ENCODE measurements around the gene PLEKHG4.

Gene PLEKHG4

GRCh38 chr16:67271446-67271845 is 7.9 kb upstream of the PLEKHG4 start:
- Histone ChIP-seq H3K9me3 (replicated peaks; ENCODE audit: low read length) (no peaks in the 10 kb centered on the region), H3K4me1 (ENCODE audit: control insufficient read depth, insufficient read depth, low read length) (peaks cover 13% of the 10 kb centered on the region), H3K27me3 (ENCODE audit: control insufficient read depth, insufficient read depth, low read length) (no peaks in the 10 kb centered on the region), H3K9ac (ENCODE audit: low read depth, low read length) (no peak overlapping the region), H3K4me2 (ENCODE audit: low read length) (no peak overlapping the region), H3K4me3 (ENCODE audit: low read length) (no peak overlapping the region), H3K36me3 (ENCODE audit: insufficient read depth, low read length) (no peaks in the 10 kb centered on the region)

- Histone ChIP-seq H3K4me3 (ENCODE audit: low read length) (no peak overlapping the region), H3K4me2 (ENCODE audit: low read length) (no peak overlapping the region), H3K4me1 (ENCODE audit: control insufficient read depth, insufficient read depth, low read length) (peaks cover 30% of the 10 kb centered on the region), H3K9ac (ENCODE audit: low read depth, low read length) (no peak overlapping the region), H3K9me3 (replicated peaks; ENCODE audit: low read length) (no peaks in the 10 kb centered on the region), H3K36me3 (ENCODE audit: insufficient read depth, low read length) (no peaks in the 10 kb centered on the region), H3K27me3 (ENCODE audit: control insufficient read depth, insufficient read depth, low read length) (no peaks in the 10 kb centered on the region)
These were observed 4.0 kb upstream of the PLEKHG4 start for GRCh38 chr16:67275321-67275720.

- peaks cover 30% of the 10 kb centered on the region for H3K4me1 ChIP-seq (ENCODE audit: control insufficient read depth, insufficient read depth, low read length)
- H3K4me2 ChIP-seq (ENCODE audit: low read length): peak overlapping the region; percentile 53
- no peaks in the 10 kb centered on the region for H3K36me3 ChIP-seq (ENCODE audit: insufficient read depth, low read length)
- peak overlapping the region; percentile 65 for H3K4me3 ChIP-seq (ENCODE audit: low read length)
- peak overlapping the region; percentile 41 for H3K9ac ChIP-seq (ENCODE audit: low read depth, low read length)
- no peaks in the 10 kb centered on the region for H3K27me3 ChIP-seq (ENCODE audit: control insufficient read depth, insufficient read depth, low read length)
- H3K9me3 ChIP-seq (replicated peaks; ENCODE audit: low read length): no peaks in the 10 kb centered on the region
These were observed 1.9 kb upstream of the PLEKHG4 start for GRCh38 chr16:67277294-67277998.

- H3K4me3 ChIP-seq (ENCODE audit: low read length): peak overlapping the region; percentile 65
- peak overlapping the region; percentile 41 for H3K9ac ChIP-seq (ENCODE audit: low read depth, low read length)
- peaks cover 31% of the 10 kb centered on the region for H3K4me1 ChIP-seq (ENCODE audit: control insufficient read depth, insufficient read depth, low read length)
- H3K27me3 ChIP-seq (ENCODE audit: control insufficient read depth, insufficient read depth, low read length): no peaks in the 10 kb centered on the region
- no peaks in the 10 kb centered on the region for H3K36me3 ChIP-seq (ENCODE audit: insufficient read depth, low read length)
- H3K9me3 ChIP-seq (replicated peaks; ENCODE audit: low read length): no peaks in the 10 kb centered on the region
- peak overlapping the region; percentile 53 for H3K4me2 ChIP-seq (ENCODE audit: low read length)
These were observed 1.1 kb upstream of the PLEKHG4 start for GRCh38 chr16:67277999-67278772.

GRCh38 chr16:67278773-67279295 is 498 bp upstream of the PLEKHG4 start:
- Histone ChIP-seq H3K9ac (ENCODE audit: low read depth, low read length) (peak overlapping the region; percentile 41), H3K4me2 (ENCODE audit: low read length) (peak overlapping the region; percentile 53), H3K4me3 (ENCODE audit: low read length) (peak overlapping the region; percentile 65), H3K36me3 (ENCODE audit: insufficient read depth, low read length) (no peaks in the 10 kb centered on the region), H3K27me3 (ENCODE audit: control insufficient read depth, insufficient read depth, low read length) (no peaks in the 10 kb centered on the region), H3K4me1 (ENCODE audit: control insufficient read depth, insufficient read depth, low read length) (peaks cover 36% of the 10 kb centered on the region), H3K9me3 (replicated peaks; ENCODE audit: low read length) (no peaks in the 10 kb centered on the region)

DNA sequence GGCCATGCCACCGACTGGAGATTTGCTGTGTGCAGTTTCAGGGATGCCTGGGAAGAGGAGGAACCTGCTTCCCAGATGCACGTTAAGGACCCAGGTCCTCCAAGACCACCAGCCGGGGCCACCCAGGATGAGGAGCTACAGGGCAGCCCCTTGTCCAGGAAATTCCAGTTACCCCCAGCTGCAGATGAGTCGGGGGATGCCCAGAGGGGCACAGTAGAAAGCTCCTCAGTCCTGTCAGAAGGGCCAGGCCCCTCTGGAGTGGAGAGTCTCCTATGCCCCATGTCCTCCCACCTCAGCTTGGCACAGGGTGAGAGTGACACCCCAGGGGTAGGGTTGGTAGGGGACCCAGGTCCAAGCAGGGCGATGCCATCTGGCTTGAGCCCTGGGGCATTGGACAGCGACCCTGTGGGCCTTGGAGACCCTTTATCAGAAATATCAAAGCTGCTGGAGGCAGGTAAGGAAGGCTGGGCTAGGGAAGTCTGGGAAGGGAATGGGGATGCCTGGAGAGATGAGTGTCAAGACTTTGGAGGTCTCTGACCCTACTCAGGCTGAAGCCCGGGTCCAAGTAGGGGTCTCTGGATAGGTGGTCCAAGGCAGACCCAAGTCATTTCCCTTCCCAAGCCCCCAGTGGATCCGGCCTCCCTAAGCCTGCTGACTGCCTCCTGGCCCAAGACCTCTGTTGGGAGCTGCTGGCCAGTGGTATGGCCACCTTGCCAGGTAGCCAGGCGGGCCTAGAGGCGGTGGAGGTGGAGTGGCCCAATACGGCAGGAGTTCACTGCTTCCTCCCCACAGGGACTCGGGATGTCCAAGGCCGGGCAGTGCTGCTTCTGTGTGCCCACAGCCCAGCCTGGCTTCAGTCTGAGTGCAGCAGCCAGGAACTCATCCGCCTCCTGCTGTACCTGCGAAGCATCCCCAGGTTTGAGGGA is 1.0 kb downstream of the PLEKHG4 start:
- H3K27me3 ChIP-seq (ENCODE audit: control insufficient read depth, insufficient read depth, low read length): no peaks in the 10 kb centered on the region
- H3K4me3 ChIP-seq (ENCODE audit: low read length): no peak overlapping the region
- no peaks in the 10 kb centered on the region for H3K9me3 ChIP-seq (replicated peaks; ENCODE audit: low read length)
- no peak overlapping the region for H3K9ac ChIP-seq (ENCODE audit: low read depth, low read length)
- H3K4me1 ChIP-seq (ENCODE audit: control insufficient read depth, insufficient read depth, low read length): peaks cover 36% of the 10 kb centered on the region
- H3K36me3 ChIP-seq (ENCODE audit: insufficient read depth, low read length): no peaks in the 10 kb centered on the region
- no peak overlapping the region for H3K4me2 ChIP-seq (ENCODE audit: low read length)

GRCh38 chr16:67281536-67282446 is 2.5 kb downstream of the PLEKHG4 start:
- Histone ChIP-seq H3K4me3 (ENCODE audit: low read length) (no peak overlapping the region), H3K4me1 (ENCODE audit: control insufficient read depth, insufficient read depth, low read length) (peaks cover 30% of the 10 kb centered on the region), H3K9me3 (replicated peaks; ENCODE audit: low read length) (no peaks in the 10 kb centered on the region), H3K9ac (ENCODE audit: low read depth, low read length) (no peak overlapping the region), H3K4me2 (ENCODE audit: low read length) (no peak overlapping the region), H3K27me3 (ENCODE audit: control insufficient read depth, insufficient read depth, low read length) (no peaks in the 10 kb centered on the region), H3K36me3 (ENCODE audit: insufficient read depth, low read length) (no peaks in the 10 kb centered on the region)

DNA sequence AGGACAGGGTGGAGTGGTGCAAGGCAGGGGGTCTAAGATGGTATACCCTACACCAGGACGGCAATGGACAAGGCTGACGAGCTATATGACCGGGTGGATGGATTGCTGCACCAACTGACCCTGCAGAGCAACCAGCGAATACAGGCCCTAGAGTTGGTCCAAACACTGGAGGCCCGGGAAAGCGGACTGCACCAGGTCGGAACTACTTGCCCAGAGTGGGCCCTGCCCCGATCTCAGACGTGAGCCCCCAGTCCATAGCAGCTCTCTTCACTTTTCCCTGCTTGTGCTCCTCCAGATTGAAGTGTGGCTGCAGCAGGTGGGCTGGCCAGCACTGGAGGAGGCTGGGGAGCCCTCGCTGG is 3.1 kb downstream of the PLEKHG4 start:
- H3K4me2 ChIP-seq (ENCODE audit: low read length): no peak overlapping the region
- no peaks in the 10 kb centered on the region for H3K27me3 ChIP-seq (ENCODE audit: control insufficient read depth, insufficient read depth, low read length)
- H3K4me1 ChIP-seq (ENCODE audit: control insufficient read depth, insufficient read depth, low read length): peaks cover 26% of the 10 kb centered on the region
- H3K4me3 ChIP-seq (ENCODE audit: low read length): no peak overlapping the region
- no peaks in the 10 kb centered on the region for H3K36me3 ChIP-seq (ENCODE audit: insufficient read depth, low read length)
- no peaks in the 10 kb centered on the region for H3K9me3 ChIP-seq (replicated peaks; ENCODE audit: low read length)
- no peak overlapping the region for H3K9ac ChIP-seq (ENCODE audit: low read depth, low read length)

DNA sequence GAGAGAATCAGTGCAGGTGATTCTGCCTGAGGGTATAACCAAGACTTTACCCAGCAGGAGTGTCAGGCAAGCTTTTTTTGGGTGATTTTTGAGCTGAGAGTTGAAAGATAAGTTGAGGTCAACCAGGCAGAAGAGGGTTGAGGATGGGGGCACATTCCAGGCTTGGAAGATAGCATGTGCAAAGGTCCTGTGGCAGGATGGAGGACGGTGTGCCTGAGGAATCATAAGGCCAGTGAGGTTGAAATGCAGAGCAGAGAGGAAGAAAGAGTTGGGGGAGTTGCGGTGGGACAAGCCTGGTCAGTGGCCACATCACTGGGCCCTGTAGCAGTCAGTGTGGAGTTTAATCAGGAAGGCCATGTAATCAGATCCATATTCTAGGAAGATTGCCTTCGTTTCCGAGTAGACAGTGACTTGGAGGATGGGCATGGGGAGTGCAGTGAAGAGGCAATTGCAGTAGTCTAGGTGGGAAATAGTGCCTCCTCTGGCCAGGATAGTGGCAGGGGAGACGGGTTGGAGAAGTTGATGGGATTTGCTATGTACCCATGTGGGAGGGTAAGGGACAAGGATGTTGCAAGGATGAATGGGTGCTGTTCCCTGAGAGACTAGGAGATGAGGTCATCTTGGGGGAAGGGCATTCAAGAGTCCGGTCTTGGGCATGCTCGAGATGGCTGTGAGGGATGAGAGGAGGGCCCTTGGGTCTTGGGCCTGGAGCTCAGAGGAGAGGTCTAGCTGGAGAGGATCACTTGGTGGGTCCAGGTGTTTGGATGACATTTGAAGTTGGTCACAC is 3.9 kb downstream of the PLEKHG4 start:
- H3K27me3 ChIP-seq (ENCODE audit: control insufficient read depth, insufficient read depth, low read length): no peaks in the 10 kb centered on the region
- no peak overlapping the region for H3K9ac ChIP-seq (ENCODE audit: low read depth, low read length)
- no peaks in the 10 kb centered on the region for H3K36me3 ChIP-seq (ENCODE audit: insufficient read depth, low read length)
- H3K4me1 ChIP-seq (ENCODE audit: control insufficient read depth, insufficient read depth, low read length): peaks cover 18% of the 10 kb centered on the region
- H3K4me3 ChIP-seq (ENCODE audit: low read length): no peak overlapping the region
- no peak overlapping the region for H3K4me2 ChIP-seq (ENCODE audit: low read length)
- H3K9me3 ChIP-seq (replicated peaks; ENCODE audit: low read length): no peaks in the 10 kb centered on the region
